Medulla oblongata (tissue), 1 donor: ENCODE data around the gene NOVA2.

Experiments used
- DNase-seq: peaks from one replicate; pipeline ENCODE4 v3.0.0-alpha.2; 2015; ENCODE audit errors: extremely low spot score

Gene NOVA2

GRCh38 chr19:45973553-45974338, at the start of gene NOVA2:
TSS of gene NOVA2 (minus strand) at chr19:45973865. CDS start at chr19:45973351, 514 bp downstream.
- peak; percentile 81 for DNase-seq

GRCh38 chr19:46023311-46023779, 49.7 kb upstream of the NOVA2 start:
- no peak for DNase-seq

GRCh38 chr19:46022431-46023310, 49.0 kb upstream of the NOVA2 start, which contains the start of gene PGLYRP1:
TSS of gene PGLYRP1 (minus strand) at chr19:46023053. CDS start at chr19:46023021, 32 bp downstream.
- no peak for DNase-seq

GRCh38 chr19:46022061-46022430, 48.4 kb upstream of the NOVA2 start:
- no peak for DNase-seq

- DNase-seq = no peak
Measured at GRCh38 chr19:46021531-46022041, 47.9 kb upstream of the NOVA2 start.

DNA sequence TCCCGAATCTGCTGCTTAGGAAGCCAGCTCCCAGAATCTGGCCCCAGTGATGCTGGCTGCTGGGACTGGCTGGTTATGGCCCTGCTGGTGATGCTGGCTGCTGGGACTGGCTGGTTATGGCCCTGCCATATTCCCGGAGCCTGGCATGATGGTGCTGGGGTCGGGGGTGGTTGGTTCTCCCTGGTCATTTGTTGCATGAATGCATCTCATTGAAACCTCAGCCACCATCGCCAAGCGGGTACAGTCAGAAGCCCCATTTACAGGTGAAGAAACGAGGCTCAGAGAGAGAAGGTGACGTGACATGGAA, 47.1 kb upstream of the NOVA2 start:
- DNase-seq = no peak

- no peak for DNase-seq
Measured at GRCh38 chr19:46019270-46019669, 45.6 kb upstream of the NOVA2 start.

DNA sequence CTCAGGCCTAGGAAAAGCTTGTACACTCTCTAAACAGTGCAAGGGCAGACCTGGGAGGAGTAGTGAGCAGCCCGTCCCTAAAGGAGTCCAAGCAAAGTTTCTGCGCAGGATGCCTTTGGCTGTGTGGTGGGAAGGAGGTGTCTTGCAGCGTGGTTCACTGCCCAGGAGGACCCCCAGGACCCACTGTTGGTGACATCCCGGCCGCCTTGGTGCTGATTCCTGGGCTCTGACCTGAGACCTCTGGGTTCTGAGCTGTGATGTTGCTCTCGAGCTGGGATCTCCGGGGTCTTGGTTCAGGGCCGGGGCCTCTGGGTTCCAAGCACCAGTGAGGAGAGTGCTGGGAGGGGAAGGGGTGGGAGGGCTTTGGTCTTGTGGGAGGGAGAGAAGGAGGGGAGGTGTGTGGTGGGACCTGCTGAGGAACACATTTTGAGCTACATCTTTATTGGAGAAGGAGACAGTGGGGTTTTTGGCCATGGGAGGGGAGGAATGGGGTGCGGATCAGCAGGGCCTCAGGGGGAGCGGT, 45.1 kb upstream of the NOVA2 start:
- no peak for DNase-seq

GRCh38 chr19:46017874-46018675, 44.4 kb upstream of the NOVA2 start:
- no peak for DNase-seq

DNA sequence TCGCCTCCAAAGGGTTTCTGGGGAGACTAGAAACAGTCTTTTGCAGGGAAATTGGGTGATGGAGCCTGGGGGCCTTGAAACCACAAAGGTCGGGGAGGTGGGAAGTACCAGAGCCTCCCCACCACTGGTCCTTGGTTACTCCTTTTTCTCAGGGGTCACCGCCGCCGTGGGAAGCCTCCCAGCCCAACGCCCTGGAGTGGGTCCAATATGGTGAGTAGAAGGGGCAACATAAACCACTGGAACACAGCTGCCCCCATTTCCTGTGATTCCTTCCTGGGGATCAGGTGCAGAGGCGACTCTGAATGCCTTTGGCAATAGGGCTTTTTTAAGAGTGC, 43.4 kb upstream of the NOVA2 start:
- no peak for DNase-seq

GRCh38 chr19:46016426-46017094, 42.9 kb upstream of the NOVA2 start:
- peak; percentile 85 for DNase-seq

DNA sequence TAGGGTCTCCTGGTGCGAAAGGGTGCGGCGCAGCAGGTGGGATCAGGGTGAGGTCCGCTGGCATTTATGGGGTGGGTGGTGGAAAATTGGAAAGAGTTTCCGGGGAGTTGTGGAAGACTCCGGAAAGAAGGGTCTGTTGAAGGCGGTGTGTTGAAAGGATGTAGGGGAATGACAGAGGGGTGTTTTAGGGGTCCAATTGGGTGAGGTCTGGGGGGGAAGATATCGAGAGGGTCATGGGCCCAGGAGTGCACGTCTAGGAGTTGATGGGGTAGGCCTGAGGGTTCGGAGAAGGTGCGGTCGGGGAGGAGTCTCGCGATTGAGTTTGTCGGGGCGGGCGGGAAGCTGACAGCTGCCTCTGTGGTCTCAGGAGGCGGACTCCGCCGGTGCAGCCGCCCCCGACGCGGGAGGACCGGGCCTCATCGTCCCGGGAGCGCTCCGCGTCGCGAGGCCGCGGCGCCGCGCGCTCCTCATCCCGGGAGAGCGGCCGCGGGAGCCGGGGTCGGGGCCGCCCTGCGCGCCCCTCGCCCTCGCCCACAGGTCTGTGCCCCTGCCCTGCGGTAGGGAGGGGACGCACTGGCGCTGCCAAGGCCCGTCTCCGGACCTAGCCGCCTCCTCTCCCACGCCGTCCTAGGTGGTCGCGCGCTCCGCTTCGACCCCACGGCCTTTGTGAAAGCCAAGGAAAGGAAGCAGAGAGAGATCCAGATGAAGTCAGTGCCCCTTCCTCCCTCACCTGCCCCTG, 42.2 kb upstream of the NOVA2 start:
- no peak for DNase-seq

DNA sequence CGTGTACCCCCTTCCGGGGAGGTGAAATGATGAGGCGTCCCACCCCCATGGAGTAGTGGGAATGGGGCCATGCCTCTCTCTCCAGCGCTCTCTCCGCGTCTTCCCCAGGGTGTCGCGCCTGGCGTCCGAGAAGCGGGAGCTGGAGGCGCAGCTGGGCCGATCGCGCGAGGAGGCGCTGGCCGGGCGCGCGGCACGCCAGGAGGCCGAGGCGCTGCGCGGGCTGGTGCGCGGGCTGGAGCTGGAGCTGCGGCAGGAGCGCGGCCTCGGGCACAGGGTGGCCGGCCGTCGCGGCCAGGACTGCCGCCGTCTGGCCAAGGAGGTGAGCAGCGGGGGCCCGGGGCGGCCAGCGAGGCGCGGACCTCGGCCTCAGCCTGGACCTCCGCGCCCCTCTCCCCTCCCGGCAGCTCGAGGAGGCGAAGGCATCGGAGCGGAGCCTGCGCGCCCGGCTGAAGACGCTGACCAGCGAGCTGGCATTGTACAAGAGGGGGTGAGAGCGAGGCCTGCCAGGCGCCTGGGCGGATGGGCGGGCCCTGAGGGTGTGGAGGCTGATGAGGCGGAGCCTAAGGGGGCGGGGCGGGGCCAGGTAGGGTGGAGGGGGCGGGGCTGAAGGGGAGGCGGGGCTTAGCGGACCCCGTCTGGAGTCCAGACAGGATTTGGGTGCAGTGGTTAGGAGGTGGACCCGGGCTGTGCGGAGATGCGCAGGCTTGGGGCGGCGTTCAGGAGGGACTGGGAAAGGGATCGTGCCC, 41.4 kb upstream of the NOVA2 start:
- no peak for DNase-seq

- DNase-seq = no peak
Measured at GRCh38 chr19:46014534-46014933, 40.9 kb upstream of the NOVA2 start.

DNA sequence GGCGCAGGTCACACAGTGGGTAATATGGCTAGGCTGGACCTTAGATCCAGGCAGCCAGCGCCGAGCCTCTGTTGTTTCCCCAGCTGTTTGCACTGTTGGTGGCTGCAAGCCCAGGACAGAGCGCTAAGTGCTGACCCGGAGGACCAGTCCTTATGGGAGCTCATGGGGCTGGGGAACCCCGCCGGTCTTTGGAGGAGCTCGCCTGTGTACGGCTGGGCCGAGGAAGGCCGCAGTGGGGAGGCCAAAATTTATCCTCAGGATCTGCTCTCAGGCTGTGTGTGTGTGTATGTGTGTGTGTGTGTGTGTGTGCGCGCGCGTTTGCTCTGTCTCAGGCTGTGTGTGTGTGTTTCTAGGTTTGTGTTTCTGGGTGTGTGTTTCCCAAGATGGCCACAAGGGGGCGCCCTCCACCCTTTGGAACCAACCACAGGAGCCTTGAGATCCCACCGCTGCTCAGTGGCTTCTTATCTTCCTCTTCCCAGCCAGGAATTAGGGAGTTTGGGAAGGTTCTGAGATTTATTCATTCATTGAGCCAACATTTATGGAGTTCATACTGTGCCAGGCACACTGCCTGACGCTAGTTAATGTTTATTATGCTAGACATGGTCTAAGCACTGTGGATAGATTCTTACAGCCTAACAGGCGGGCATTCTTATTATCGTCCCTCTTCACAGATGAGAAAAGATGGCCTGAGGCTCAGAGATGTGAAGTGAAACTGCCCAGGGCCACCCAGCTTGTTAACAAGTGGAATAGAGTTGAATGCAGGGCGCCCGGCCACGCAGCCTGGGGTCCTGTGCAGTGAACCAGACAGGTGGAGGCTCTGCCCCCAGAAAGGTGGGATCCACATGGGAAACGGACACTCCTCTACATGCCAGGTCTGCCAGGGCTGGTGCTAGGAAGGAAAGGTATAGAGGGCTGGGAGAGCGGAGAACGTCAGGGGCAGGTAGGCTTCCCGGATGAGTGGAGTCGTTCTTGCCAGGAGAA, 36.2 kb upstream of the NOVA2 start:
- peak; percentile 84 for DNase-seq

DNA sequence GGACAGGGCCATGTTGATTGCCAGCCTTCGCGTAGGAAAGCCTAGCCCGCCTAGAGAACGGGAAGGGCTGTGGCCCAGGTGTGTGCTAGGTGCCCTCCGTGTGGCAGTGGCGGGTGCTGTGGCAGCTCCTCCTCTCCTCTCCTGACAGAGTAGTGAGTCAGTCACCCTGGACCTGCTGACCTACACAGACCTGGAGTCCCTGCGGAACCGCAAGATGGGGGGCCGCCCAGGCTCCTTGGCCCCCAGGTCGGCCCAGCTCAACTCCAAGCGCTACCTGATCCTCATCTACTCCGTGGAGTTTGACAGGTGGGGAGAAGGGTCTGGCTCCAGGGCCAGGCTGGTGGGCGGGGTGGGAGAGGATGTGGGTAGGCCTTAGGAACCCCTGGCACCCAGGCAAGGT, 32.7 kb upstream of the NOVA2 start:
- DNase-seq = no peak

GRCh38 chr19:46002678-46003275, 29.1 kb upstream of the NOVA2 start:
- no peak for DNase-seq
